HUES64 (cell line): Measurements from ENCODE around the gene ARX. TPM values are rescaled to one million over a fixed set of nuclear protein-coding genes. Genes with fewer than 3 reads are reported as not detected.

Experiments used
- H3K27ac ChIP-seq: 2 replicates; pipeline ENCODE4 v1.7.0; 2013; ENCODE audit warnings: low read depth, low read length, inconsistent platforms
- H3K27me3 ChIP-seq: 2 replicates; pipeline ENCODE4 v1.6.1; 2013; ENCODE audit warnings: mild to moderate bottlenecking, low read length; ENCODE audit not compliant: insufficient read depth
- H3K36me3 ChIP-seq: 2 replicates; pipeline ENCODE4 v1.6.1; 2013; ENCODE audit warnings: mild to moderate bottlenecking, low read length; ENCODE audit not compliant: insufficient read depth
- H3K4me1 ChIP-seq: 2 replicates; pipeline ENCODE4 v1.6.1; 2013; ENCODE audit warnings: mild to moderate bottlenecking, low read length, moderate library complexity; ENCODE audit not compliant: insufficient read depth
- H3K4me3 ChIP-seq: 2 replicates; pipeline ENCODE4 v1.5.1; 2013; ENCODE audit warnings: mild to moderate bottlenecking, low read length, moderate library complexity
- H3K9ac ChIP-seq: 2 replicates; pipeline ENCODE4 v1.6.1; 2013; ENCODE audit warnings: mild to moderate bottlenecking, low read depth, low read length
- H3K9me3 ChIP-seq: 2 replicates; pipeline ENCODE4 v1.6.1; 2013; ENCODE audit warnings: low read depth, low read length; ENCODE audit not compliant: insufficient read depth
- WGBS: fragments of 150-250, 120-280 bp; methylation state at CpG from one replicate; pipeline ENCODE4 v1.1.7; 2013; ENCODE audit warnings: missing lambda C conversion rate; 5-methylcytosine and 5-hydroxymethylcytosine counted together
- polyA plus RNA-seq, 2 experiments: library from polyadenylated mRNA; stranded (reverse); fragments of 50-300 nt; gene quantifications; one replicate each; pipeline ENCODE4 v1.2.3, GENCODE V29; 2013

The ARX gene
- not detected for polyA plus RNA-seq (2013, experiment 1 of 2)
- polyA plus RNA-seq (2013, experiment 2 of 2): not detected

DNA sequence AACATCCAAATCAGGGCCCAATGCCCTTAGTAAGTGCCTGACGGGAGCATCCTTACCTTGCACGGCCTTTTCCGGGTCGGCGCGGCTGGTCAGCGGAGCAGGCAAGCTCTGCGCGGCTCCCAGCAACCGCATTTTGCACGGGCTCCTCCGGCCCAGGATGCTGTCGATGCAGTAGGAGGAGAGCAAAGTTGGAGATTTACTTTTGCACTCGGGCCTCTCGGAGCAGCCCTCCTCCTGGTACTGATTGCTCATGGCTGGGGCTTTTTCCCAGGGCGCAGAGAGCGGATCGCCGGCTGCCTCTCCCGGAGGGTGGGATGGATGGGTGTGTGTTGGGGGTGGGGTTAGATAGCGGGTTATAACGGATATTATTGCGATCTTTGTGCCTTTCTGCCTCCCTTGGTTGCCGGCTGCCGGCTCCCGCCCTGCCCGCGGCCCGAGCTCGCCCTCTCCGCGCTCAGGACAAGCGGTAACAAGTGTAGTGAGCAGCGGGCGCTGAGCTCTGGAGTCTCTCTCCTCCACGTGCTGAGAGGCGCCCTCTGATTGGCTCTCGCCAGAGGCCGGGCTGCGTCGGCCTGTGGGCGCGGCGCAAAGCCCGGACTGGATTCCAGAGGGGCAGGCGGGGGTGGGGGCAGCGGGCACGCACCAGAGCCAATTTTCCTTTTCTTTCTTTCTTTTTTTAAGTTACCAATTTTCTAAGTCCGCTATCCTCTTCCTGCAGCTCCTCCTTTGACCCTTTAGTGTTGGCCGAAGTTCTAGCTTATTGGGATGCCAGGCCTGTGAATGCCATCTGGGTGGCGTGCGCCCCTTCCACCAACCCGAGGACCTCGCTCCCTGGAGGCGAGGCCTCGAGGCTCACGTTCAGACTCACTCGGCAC lies at the start of gene ARX:
ARX (minus strand) TSS at position 480 of the 875 bp plus-strand sequence; CDS start at position 252, 228 bp downstream.
- under 1% methylated on average over 58 of the region's 58 CpGs for WGBS
- Histone ChIP-seq H3K36me3 (no peaks in the 10 kb centered on the region), H3K9ac (no peak within 1 kb of the TSS), H3K27me3 (peaks cover 98% of the 10 kb centered on the region), H3K9me3 (no peaks in the 10 kb centered on the region), H3K4me1 (peaks cover 5% of the 10 kb centered on the region; the same call in 1 of the 2 replicates), H3K27ac (no peak within 1 kb of the TSS), H3K4me3 (peak within 1 kb of the TSS; percentile 40)

DNA sequence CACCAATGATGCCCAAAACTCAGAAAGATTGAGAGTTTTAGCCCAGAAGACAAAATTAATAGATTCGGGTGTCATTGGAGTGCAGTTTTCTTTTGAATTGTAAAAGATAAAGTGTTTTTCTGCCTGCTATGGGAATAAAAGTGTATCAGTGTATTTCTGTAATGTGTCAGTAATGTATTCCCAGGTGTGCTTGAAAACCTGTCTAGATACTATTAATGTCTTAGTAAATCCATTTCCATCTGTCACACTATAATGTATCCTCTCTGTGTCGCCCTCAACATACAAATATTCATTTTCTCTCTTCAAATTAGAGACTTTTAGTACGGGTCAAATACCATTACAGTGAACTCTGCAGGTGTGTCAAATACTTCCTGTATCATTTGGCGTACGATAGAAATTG lies 43.5 kb upstream of the ARX start:
- Histone ChIP-seq H3K27me3 (no peaks in the 10 kb centered on the region), H3K36me3 (no peaks in the 10 kb centered on the region), H3K9me3 (no peaks in the 10 kb centered on the region), H3K27ac (no peak overlapping the region), H3K9ac (no peak overlapping the region), H3K4me1 (no peaks in the 10 kb centered on the region), H3K4me3 (no peak overlapping the region)
- WGBS: 93% methylated on average over 5 of the region's 5 CpGs

- Histone ChIP-seq H3K27ac (peak overlapping the region; percentile 45; the same call in 1 of the 2 replicates), H3K36me3 (no peaks in the 10 kb centered on the region), H3K4me1 (peaks cover 29% of the 10 kb centered on the region), H3K4me3 (no peak overlapping the region), H3K27me3 (no peaks in the 10 kb centered on the region), H3K9ac (no peak overlapping the region), H3K9me3 (no peaks in the 10 kb centered on the region)
- 75% methylated on average over 3 of the region's 4 CpGs for WGBS
Measured at GRCh38 chrX:25052798-25053534, 37.2 kb upstream of the ARX start.

GRCh38 chrX:25049971-25050370 lies 34.2 kb upstream of the ARX start:
- Histone ChIP-seq H3K9ac (no peak overlapping the region), H3K27ac (peak overlapping the region; percentile 73; the same call in 1 of the 2 replicates), H3K4me3 (no peak overlapping the region), H3K36me3 (no peaks in the 10 kb centered on the region), H3K9me3 (no peaks in the 10 kb centered on the region), H3K4me1 (peaks cover 34% of the 10 kb centered on the region), H3K27me3 (no peaks in the 10 kb centered on the region)
- no CpG with 5 or more reads among the region's 1 CpG for WGBS

GRCh38 chrX:25049357-25049756 lies 33.6 kb upstream of the ARX start:
- H3K27ac ChIP-seq: peak overlapping the region; percentile 73; the same call in 1 of the 2 replicates
- H3K9ac ChIP-seq: no peak overlapping the region
- no peaks in the 10 kb centered on the region for H3K9me3 ChIP-seq
- WGBS: 87% methylated on average over 3 of the region's 5 CpGs
- H3K36me3 ChIP-seq: no peaks in the 10 kb centered on the region
- H3K4me1 ChIP-seq: peaks cover 34% of the 10 kb centered on the region
- no peaks in the 10 kb centered on the region for H3K27me3 ChIP-seq
- H3K4me3 ChIP-seq: no peak overlapping the region

DNA sequence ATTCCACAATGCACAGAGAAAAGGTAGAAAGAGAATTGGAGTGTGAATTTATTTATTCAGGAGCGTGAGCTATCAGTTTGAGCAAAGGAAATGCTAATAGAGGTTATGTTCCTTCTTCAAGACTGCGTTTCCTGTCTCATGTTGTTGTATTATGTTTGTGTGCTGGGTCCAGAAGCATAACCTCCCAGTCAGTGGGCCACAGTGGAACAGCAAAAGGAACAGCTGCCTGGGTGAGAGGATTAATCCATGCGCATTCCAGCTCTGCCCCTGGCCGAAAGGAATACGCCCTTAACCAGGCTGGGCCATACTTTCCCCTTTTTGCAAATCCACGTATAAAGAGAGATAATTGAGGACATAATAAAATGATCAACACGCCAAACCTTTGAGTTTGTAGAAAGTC lies 32.4 kb upstream of the ARX start:
- no peak overlapping the region for H3K4me3 ChIP-seq
- no peaks in the 10 kb centered on the region for H3K27me3 ChIP-seq
- WGBS: 71% methylated on average over 6 of the region's 7 CpGs
- H3K9ac ChIP-seq: no peak overlapping the region
- no peaks in the 10 kb centered on the region for H3K36me3 ChIP-seq
- no peaks in the 10 kb centered on the region for H3K9me3 ChIP-seq
- no peak overlapping the region for H3K27ac ChIP-seq
- peaks cover 34% of the 10 kb centered on the region for H3K4me1 ChIP-seq

DNA sequence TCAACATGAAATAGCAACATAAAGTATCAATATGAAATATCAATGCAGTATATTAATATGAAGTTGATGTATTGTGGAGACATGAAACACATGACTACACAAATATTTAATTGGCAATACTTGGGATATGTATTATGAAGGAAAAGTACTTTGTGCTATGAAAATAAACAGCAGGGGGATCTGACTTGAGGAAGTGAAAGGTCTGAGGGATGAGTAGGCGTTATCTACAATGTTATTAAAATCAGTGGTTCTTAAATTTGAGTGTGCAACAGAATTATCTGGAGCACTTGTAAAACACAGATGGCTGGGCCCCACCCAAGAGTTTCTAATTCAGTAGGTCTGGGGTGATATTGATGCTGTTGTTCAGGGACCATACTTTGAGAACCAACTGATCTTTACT lies 27.4 kb upstream of the ARX start:
- H3K9ac ChIP-seq: no peak overlapping the region
- peaks cover 7% of the 10 kb centered on the region; the same call in 1 of the 2 replicates for H3K4me1 ChIP-seq
- no peaks in the 10 kb centered on the region for H3K9me3 ChIP-seq
- no peak overlapping the region for H3K4me3 ChIP-seq
- H3K36me3 ChIP-seq: no peaks in the 10 kb centered on the region
- 100% methylated on average over 1 of the region's 1 CpG for WGBS
- no peaks in the 10 kb centered on the region for H3K27me3 ChIP-seq
- no peak overlapping the region for H3K27ac ChIP-seq

- Histone ChIP-seq H3K4me1 (no peaks in the 10 kb centered on the region), H3K9me3 (no peaks in the 10 kb centered on the region), H3K4me3 (no peak overlapping the region), H3K27ac (no peak overlapping the region), H3K9ac (no peak overlapping the region), H3K36me3 (no peaks in the 10 kb centered on the region), H3K27me3 (no peaks in the 10 kb centered on the region)
- 92% methylated on average over 10 of the region's 10 CpGs for WGBS
Measured at GRCh38 chrX:25039036-25039435, 23.3 kb upstream of the ARX start.

DNA sequence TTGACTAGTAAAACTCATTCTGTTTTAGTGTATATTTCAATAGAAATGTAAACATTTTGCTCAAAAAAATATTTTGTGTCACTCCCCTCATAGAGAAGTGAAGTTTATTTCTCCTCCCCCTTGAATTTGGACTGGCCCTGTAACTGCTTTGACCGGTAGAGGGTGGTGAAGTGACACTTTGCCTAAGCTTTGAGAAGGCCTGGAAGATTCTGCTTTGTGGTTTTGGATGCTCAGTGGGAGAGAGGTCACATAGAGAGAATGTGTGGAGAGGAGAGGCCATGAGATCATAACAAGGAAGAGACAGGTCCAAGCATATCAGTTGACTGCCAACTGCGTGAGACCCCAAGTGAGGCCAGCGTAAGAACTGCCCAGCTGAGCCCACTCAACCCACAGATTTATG lies 19.1 kb upstream of the ARX start:
- 54% methylated on average over 2 of the region's 3 CpGs for WGBS
- Histone ChIP-seq H3K27ac (no peak overlapping the region), H3K9ac (no peak overlapping the region), H3K36me3 (no peaks in the 10 kb centered on the region), H3K27me3 (no peaks in the 10 kb centered on the region), H3K4me3 (no peak overlapping the region), H3K9me3 (no peaks in the 10 kb centered on the region), H3K4me1 (no peaks in the 10 kb centered on the region)

DNA sequence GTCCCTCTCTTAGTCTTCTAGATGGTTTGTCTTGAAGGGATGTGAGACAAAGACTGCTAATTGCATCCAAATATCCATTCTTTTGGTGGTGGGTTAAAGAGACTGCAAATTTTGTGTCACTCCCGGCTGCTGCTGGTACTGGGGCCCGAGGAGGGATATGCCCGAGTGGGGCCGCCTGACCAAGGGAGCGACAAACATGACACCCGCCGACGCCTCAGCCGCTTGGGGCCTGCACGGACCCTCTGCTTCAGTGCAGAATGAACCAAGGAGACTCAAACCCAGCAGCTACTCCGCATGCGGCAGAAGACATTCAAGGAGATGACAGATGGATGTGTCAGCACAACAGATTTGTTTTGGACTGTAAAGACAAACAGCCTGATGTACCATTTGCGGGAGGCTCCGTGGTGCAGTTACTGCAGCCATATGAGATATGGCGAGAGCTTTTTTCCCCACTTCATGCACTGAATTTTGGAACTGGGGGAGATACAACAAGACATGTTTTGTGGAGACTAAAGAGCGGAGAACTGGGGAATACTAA lies 13.6 kb upstream of the ARX start:
- Histone ChIP-seq H3K36me3 (no peaks in the 10 kb centered on the region), H3K4me1 (no peaks in the 10 kb centered on the region), H3K9me3 (no peaks in the 10 kb centered on the region), H3K4me3 (no peak overlapping the region), H3K27me3 (peaks cover 12% of the 10 kb centered on the region), H3K27ac (no peak overlapping the region), H3K9ac (no peak overlapping the region)
- WGBS: 94% methylated on average over 16 of the region's 16 CpGs

DNA sequence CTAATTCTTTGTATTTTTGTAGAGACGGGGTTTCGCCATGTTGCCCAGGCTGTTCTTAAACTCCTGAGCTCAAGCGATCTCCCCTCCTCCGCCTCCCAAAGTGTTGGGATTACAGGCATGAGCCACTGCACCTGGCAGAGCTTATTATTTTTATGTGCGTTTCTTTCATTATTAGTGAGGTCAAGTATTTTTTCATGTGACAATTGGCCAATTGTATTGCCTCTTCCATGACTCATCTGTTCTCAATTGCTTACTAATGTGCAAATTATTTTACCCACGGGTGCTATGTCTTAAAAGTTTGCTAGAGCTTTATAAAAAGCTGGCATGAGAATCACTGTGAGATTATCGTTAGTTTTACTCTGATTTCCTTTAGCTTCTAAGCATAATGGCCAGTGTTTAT lies 13.0 kb upstream of the ARX start:
- H3K4me1 ChIP-seq: 0 out of 2 replicates have a peak, but pooled peaks cover under 1% of the 10 kb centered on the region
- no peak overlapping the region for H3K4me3 ChIP-seq
- WGBS: 87% methylated on average over 7 of the region's 7 CpGs
- no peaks in the 10 kb centered on the region for H3K36me3 ChIP-seq
- H3K27ac ChIP-seq: no peak overlapping the region
- H3K27me3 ChIP-seq: peaks cover 18% of the 10 kb centered on the region
- no peaks in the 10 kb centered on the region for H3K9me3 ChIP-seq
- no peak overlapping the region for H3K9ac ChIP-seq
